Lung (tissue), 12 donors: ENCODE measurements around the gene ASPHD1. TPM values are rescaled to one million over a fixed set of nuclear protein-coding genes. Genes with fewer than 3 reads are reported as not detected.

Experiments
- ATAC-seq: fragments of 200-7000 bp; cut with Tn5 transposase; one replicate; pipeline ENCODE4 v1.9.1; 2020; ENCODE audit warnings: moderate number of reproducible peaks; ENCODE audit not compliant: insufficient read depth, low FRiP score
- DNase-seq, 3 donors: peaks; one replicate each; pipeline ENCODE4 v3.0.0-alpha.2; 2013 to 2017
- H3K27ac ChIP-seq, 2 donors: one replicate each; pipeline ENCODE4 v1.5.1; 2013; ENCODE audit warnings: mild to moderate bottlenecking in 2 of 2, moderate library complexity in 2 of 2, control low read depth in 1 of 2, inconsistent platforms in 1 of 2, low read depth in 1 of 2, low read length in 1 of 2
- H3K27me3 ChIP-seq, 3 donors: one replicate each; pipeline ENCODE4 v1.5.1; 2013; ENCODE audit warnings: low read length in 2 of 3; ENCODE audit not compliant: control insufficient read depth in 3 of 3, insufficient read depth in 3 of 3
- H3K36me3 ChIP-seq, 4 donors: one replicate each; pipeline ENCODE4 v1.5.1; 2013; ENCODE audit warnings: low read length in 4 of 4, mild to moderate bottlenecking in 1 of 4, moderate library complexity in 1 of 4; ENCODE audit not compliant: control insufficient read depth in 4 of 4, insufficient read depth in 4 of 4
- H3K4me1 ChIP-seq, 5 donors: one replicate each; pipeline ENCODE4 v1.5.1; 2013; ENCODE audit warnings: low read length in 5 of 5, mild to moderate bottlenecking in 2 of 5, moderate library complexity in 1 of 5; ENCODE audit not compliant: control insufficient read depth in 5 of 5, insufficient read depth in 5 of 5
- H3K4me3 ChIP-seq: one replicate; pipeline ENCODE4 v1.5.1; 2013; ENCODE audit warnings: mild to moderate bottlenecking, control low read depth, moderate library complexity
- H3K9ac ChIP-seq, 2 donors: one replicate each; pipeline ENCODE4 v1.5.1; 2013; ENCODE audit warnings: low read length in 2 of 2, control low read depth in 1 of 2; ENCODE audit not compliant: insufficient read depth in 1 of 2
- H3K9me3 ChIP-seq, 4 donors: one replicate each; pipeline ENCODE4 v1.5.1; 2013; ENCODE audit warnings: low read length in 3 of 4, mild to moderate bottlenecking in 1 of 4, moderate library complexity in 1 of 4; ENCODE audit not compliant: control insufficient read depth in 4 of 4, insufficient read depth in 3 of 4
- CTCF ChIP-seq: IDR thresholded peaks from 2 replicates; pipeline ENCODE4 v1.5.1; 2012; ENCODE audit warnings: mild to moderate bottlenecking; ENCODE audit errors: control extremely low read depth, extremely low read depth
- WGBS, 2 donors: extraction: QIAGEN DNeasy Blood & Tissue Kit; methylation state at CpG; one replicate each; pipeline ENCODE4 v1.1.7; 2013; 5-methylcytosine and 5-hydroxymethylcytosine counted together
- polyA plus RNA-seq, 2 donors: library from polyadenylated mRNA; stranded (reverse); fragments of 200-250 nt; gene quantifications; one replicate each; pipeline ENCODE4 v1.2.1, GENCODE V29; 2013
- total RNA-seq, 2 donors: library from RNA; depleted of rRNA in 1 of 2; stranded (reverse); fragments of >200 nt in 1 of 2; gene quantifications; one replicate each; pipeline ENCODE4 v1.2.1, GENCODE V29; 2014 to 2021
- donor health status: control.
- donor health status: control.
- donor health status: Bipolar disorder and iron deficiency.
- donor health status: healthy.
- donor health status: DM: yes; HTN: yes; CAD: no.

ASPHD1 gene
- total and polyA plus RNA-seq, 4 donors: 0.34 to 4.3 (median 3.7) TPM

DNA sequence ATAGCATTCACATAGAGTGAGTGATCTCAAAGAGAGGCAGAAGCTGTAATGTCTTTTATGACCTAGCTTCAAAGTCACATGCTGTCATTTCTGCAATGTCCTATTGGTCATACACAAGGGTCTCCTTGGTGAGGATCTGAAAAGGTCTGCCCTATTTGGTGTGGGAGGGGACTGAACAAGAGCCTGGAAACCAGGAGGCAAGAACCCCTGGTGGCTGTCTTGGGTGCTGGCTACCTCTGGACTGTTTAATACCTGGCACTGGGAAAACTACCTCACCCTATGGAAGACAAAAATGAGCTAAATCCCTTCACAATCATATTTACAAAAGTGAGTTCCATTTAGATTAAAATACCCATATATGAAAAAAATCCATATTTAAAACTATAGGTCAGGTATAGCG, 16.7 kb downstream of the ASPHD1 start:
- H3K4me1 ChIP-seq: no peaks in the 10 kb centered on the region
- peaks cover 0 to 14% (median 6%) of the 10 kb centered on the region in 4 donors for H3K36me3 ChIP-seq
- TF ChIP-seq CTCF: no peak
- 95 to 100% methylated on average over 1 of the region's 1 CpG for WGBS, 2 donors
- H3K27me3 ChIP-seq: no peaks in the 10 kb centered on the region
- H3K4me3 ChIP-seq: no peak overlapping the region
- ATAC-seq: no peak
- no peak overlapping the region for H3K9ac ChIP-seq
- DNase-seq: no peak
- no peaks in the 10 kb centered on the region for H3K9me3 ChIP-seq
- H3K27ac ChIP-seq: no peak overlapping the region

- Histone ChIP-seq H3K36me3 (peaks cover 0 to 21% (median 7%) of the 10 kb centered on the region in 4 donors), H3K27ac (no peak overlapping the region), H3K4me1 (peaks cover 0 to 7% (median 5%) of the 10 kb centered on the region in 5 donors), H3K9me3 (no peaks in the 10 kb centered on the region), H3K4me3 (no peak overlapping the region), H3K27me3 (no peaks in the 10 kb centered on the region), H3K9ac (no peak overlapping the region)
- TF ChIP-seq CTCF: no peak
- ATAC-seq (no peak), DNase-seq (no peak)
- 90 to 96% methylated on average over 6 of the region's 6 CpGs for WGBS, 2 donors
These were observed 20.2 kb downstream of the ASPHD1 start for GRCh38 chr16:29920288-29921033.

- 84 to 95% methylated on average over 3 of the region's 3 CpGs for WGBS, 2 donors
- Histone ChIP-seq H3K4me3 (no peak overlapping the region), H3K9ac (no peak overlapping the region), H3K36me3 (peaks cover 0 to 21% (median 5%) of the 10 kb centered on the region in 4 donors), H3K4me1 (peaks cover 0 to 7% (median 5%) of the 10 kb centered on the region in 5 donors), H3K9me3 (no peaks in the 10 kb centered on the region), H3K27me3 (no peaks in the 10 kb centered on the region), H3K27ac (no peak overlapping the region)
- DNase-seq: no peak
- no peak for ATAC-seq
- TF ChIP-seq CTCF: no peak
These were observed 20.7 kb downstream of the ASPHD1 start for GRCh38 chr16:29921034-29921385.
